K562 (cell line): ENCODE measurements around the gene MRGPRE. TPM values are rescaled to one million over a fixed set of nuclear protein-coding genes. Genes with fewer than 3 reads are reported as not detected.

Source experiments
- TCF7 ChIP-seq: sonication (generic); IDR thresholded peaks from 2 replicates; pipeline ENCODE4 v1.6.1; 2016; ENCODE audit warnings: antibody characterized with exemption, borderline replicate concordance
- polyA plus RNA-seq, 8 experiments: library from polyadenylated mRNA; depleted of rRNA in 4 of 8; stranded (reverse) in 5 of 8; unstranded in 3 of 8; fragments of >200 nt; fragmentation: Nextera tagmentation in 2 of 8; fragmentation: Illumina TruSeq in 1 of 8; extraction: Ambion mirVana in 2 of 8; extraction: Trizol in 1 of 8; gene quantifications; 2 replicates each; pipeline versions ENCODE4 v1.2.1 to v1.2.3, GENCODE V29; 2011 to 2014; ENCODE audit warnings: inconsistent platforms in 1 of 8, missing spikeins in 1 of 8
- total RNA-seq, 7 experiments: library from RNA; depleted of rRNA in 6 of 7; stranded (reverse); fragments of >200 nt in 6 of 7; fragmentation: Illumina TruSeq in 2 of 7; extraction: Trizol in 2 of 7; gene quantifications; 2 replicates each; pipeline versions ENCODE4 v1.2.1 to v1.2.3, GENCODE V29; 2011 to 2021; ENCODE audit warnings: low replicate concordance in 1 of 7
- TF ChIP-seq, protein P1 (sequence below), 2 experiments: fragments of 450-650 bp; formaldehyde crosslinking in 1 of 2; IDR thresholded peaks; 2 replicates each; pipeline versions ENCODE4 v1.4.0 to v1.6.1; 2014 to 2020; ENCODE audit warnings: mild to moderate bottlenecking in 2 of 2, borderline replicate concordance in 1 of 2, low read depth in 1 of 2

Gene MRGPRE
- total and polyA plus RNA-seq, 9 of the 15 experiments (the other 6 are each of a cell fraction or from before 2014, with no cell fraction given) = not detected

DNA sequence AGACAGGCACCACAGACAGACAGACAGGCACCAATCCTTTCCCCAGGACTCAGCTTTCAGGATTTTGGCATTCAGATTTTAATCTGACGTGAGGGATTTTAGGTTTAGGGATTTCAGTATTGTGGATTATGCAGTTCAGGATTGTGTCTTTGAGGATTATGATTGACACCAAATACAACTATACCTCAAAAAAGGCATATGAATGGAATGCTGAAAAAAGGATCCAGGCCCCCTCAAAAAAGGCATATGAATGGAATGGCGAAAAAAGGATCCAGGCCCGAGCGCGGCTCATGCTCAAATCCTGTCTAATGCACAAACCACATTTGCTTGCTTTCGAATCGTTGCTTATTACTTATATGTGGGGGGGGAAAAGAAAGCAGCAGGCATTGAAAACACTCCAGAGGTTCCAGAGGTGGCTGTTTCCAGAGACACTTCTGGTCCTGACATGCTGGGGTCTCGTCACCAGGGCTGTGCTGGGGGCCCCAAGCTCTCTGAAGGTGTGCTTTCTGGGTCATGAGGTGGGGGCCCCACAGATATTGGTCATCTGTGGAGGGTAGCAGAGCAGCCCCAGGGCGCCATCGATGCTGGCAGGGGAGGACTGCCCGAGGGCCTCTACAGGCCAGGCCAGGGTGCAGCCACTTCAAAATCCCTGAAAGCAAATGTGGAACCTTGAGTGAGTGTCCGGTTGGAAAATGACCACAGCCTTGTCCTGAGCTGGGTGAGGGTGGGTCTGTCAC lies 50.3 kb downstream of the MRGPRE start (continued):
- TF ChIP-seq, protein P1, sequence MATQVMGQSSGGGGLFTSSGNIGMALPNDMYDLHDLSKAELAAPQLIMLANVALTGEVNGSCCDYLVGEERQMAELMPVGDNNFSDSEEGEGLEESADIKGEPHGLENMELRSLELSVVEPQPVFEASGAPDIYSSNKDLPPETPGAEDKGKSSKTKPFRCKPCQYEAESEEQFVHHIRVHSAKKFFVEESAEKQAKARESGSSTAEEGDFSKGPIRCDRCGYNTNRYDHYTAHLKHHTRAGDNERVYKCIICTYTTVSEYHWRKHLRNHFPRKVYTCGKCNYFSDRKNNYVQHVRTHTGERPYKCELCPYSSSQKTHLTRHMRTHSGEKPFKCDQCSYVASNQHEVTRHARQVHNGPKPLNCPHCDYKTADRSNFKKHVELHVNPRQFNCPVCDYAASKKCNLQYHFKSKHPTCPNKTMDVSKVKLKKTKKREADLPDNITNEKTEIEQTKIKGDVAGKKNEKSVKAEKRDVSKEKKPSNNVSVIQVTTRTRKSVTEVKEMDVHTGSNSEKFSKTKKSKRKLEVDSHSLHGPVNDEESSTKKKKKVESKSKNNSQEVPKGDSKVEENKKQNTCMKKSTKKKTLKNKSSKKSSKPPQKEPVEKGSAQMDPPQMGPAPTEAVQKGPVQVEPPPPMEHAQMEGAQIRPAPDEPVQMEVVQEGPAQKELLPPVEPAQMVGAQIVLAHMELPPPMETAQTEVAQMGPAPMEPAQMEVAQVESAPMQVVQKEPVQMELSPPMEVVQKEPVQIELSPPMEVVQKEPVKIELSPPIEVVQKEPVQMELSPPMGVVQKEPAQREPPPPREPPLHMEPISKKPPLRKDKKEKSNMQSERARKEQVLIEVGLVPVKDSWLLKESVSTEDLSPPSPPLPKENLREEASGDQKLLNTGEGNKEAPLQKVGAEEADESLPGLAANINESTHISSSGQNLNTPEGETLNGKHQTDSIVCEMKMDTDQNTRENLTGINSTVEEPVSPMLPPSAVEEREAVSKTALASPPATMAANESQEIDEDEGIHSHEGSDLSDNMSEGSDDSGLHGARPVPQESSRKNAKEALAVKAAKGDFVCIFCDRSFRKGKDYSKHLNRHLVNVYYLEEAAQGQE (IDR thresholded peaks at IDR 0.05; ENCODE audit: borderline replicate concordance) = peak; percentile 54
- TF ChIP-seq, protein P1 (CRISPR knock-in tag; IDR thresholded peaks at IDR 0.05; ENCODE audit: low read depth) = no peak
- no peak for TF ChIP-seq TCF7
